ENCODE data around the gene BBOX1. TPM values are rescaled to one million over a fixed set of nuclear protein-coding genes. Genes with fewer than 3 reads are reported as not detected.

The BBOX1 gene
- total RNA-seq, 2 experiments from 2014 or later: not detected

DNA sequence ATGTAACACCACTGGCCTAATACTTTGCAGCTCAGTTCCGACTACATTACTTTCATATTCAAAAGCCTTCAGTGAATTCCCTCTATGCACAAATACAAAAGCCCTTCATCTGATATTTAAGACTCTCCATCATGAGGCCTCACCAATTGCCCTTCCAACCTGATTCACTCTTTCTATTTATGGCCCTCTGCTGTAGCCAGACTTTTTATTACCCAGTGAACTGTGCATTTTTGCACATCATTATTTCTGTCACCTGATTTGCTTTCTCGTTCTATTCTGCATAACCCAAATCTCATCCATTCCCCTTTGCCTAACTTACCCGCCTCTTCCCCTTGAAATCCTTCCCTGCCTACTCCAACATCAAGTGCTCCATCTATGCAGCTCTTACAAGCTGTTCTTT lies 78.3 kb downstream of the BBOX1 start:
- no peaks in the 10 kb centered on the region for H3K27me3 Mint-ChIP-seq
- intact Hi-C loops (cut with DNase I, micrococcal nuclease): no loop called here
- H3K27me3 ChIP-seq (ENCODE audit: control insufficient read depth in 1 of 2, insufficient read depth in 2 of 2, low read length in 2 of 2): no peaks in the 10 kb centered on the region
- no peaks in the 10 kb centered on the region for H3K4me1 Mint-ChIP-seq (ENCODE audit: low read depth)
- TF ChIP-seq CTCF (IDR thresholded peaks at IDR 0.05): no peak
- H3K4me3 ChIP-seq (ENCODE audit: low read length): no peak overlapping the region
- no peaks in the 10 kb centered on the region for H3K9me3 ChIP-seq (ENCODE audit: control insufficient read depth in 1 of 2, insufficient read depth in 1 of 2, low read length in 2 of 2)
- no peak overlapping the region for H3K27ac Mint-ChIP-seq
- no peaks in the 10 kb centered on the region for H3K4me1 ChIP-seq (ENCODE audit: insufficient read depth, low read length)
- H3K36me3 Mint-ChIP-seq (ENCODE audit: low read depth): no peaks in the 10 kb centered on the region
- no peak for DNase-seq
- no peak for ATAC-seq (ENCODE audit: poor library complexity)
- CTCF ChIA-PET: interaction anchor here (1.0 kb wide), 1 partner anchor 11 kb away, joined by 3 read pairs; no protein-coding TSS in a partner anchor
- no peak overlapping the region for H3K27ac ChIP-seq (ENCODE audit: low read depth in 1 of 2, low read length in 2 of 2)
- POLR2A ChIA-PET: no interaction called here
- H3K4me3 Mint-ChIP-seq: no peak overlapping the region
- H3K36me3 ChIP-seq (ENCODE audit: insufficient read depth, low read length): no peaks in the 10 kb centered on the region
- H3K9me3 Mint-ChIP-seq: no peaks in the 10 kb centered on the region

GRCh38 chr11:27119396-27119795 lies 78.8 kb downstream of the BBOX1 start:
- Mint-ChIP-seq H3K4me3 (no peak overlapping the region), H3K9me3 (no peaks in the 10 kb centered on the region), H3K27me3 (no peaks in the 10 kb centered on the region), H3K36me3 (ENCODE audit: low read depth) (no peaks in the 10 kb centered on the region), H3K27ac (no peak overlapping the region), H3K4me1 (ENCODE audit: low read depth) (no peaks in the 10 kb centered on the region)
- DNase-seq: no peak
- Histone ChIP-seq H3K27me3 (ENCODE audit: control insufficient read depth in 1 of 2, insufficient read depth in 2 of 2, low read length in 2 of 2) (no peaks in the 10 kb centered on the region), H3K9me3 (ENCODE audit: control insufficient read depth in 1 of 2, insufficient read depth in 1 of 2, low read length in 2 of 2) (no peaks in the 10 kb centered on the region), H3K27ac (ENCODE audit: low read depth in 1 of 2, low read length in 2 of 2) (no peak overlapping the region), H3K4me3 (ENCODE audit: low read length) (no peak overlapping the region), H3K36me3 (ENCODE audit: insufficient read depth, low read length) (no peaks in the 10 kb centered on the region), H3K4me1 (ENCODE audit: insufficient read depth, low read length) (no peaks in the 10 kb centered on the region)
- CTCF ChIA-PET: interaction anchor here (1.0 kb wide), 1 partner anchor 11 kb away, joined by 3 read pairs; no protein-coding TSS in a partner anchor
- intact Hi-C loops (cut with DNase I, micrococcal nuclease): no loop called here
- ATAC-seq (ENCODE audit: poor library complexity): no peak
- POLR2A ChIA-PET: no interaction called here
- TF ChIP-seq CTCF (IDR thresholded peaks at IDR 0.05): no peak

- no peaks in the 10 kb centered on the region for H3K27me3 Mint-ChIP-seq
- ATAC-seq (ENCODE audit: poor library complexity) (no peak), DNase-seq (no peak)
- H3K27ac Mint-ChIP-seq: no peak overlapping the region
- intact Hi-C loops (cut with DNase I, micrococcal nuclease): no loop called here
- Histone ChIP-seq H3K4me3 (ENCODE audit: low read length) (no peak overlapping the region), H3K9me3 (ENCODE audit: control insufficient read depth in 1 of 2, insufficient read depth in 1 of 2, low read length in 2 of 2) (peaks cover 0 to 3% of the 10 kb centered on the region in 2 experiments), H3K4me1 (ENCODE audit: insufficient read depth, low read length) (no peaks in the 10 kb centered on the region), H3K27me3 (ENCODE audit: control insufficient read depth in 1 of 2, insufficient read depth in 2 of 2, low read length in 2 of 2) (no peaks in the 10 kb centered on the region), H3K36me3 (ENCODE audit: insufficient read depth, low read length) (no peaks in the 10 kb centered on the region), H3K27ac (ENCODE audit: low read depth in 1 of 2, low read length in 2 of 2) (no peak overlapping the region)
- no peak for TF ChIP-seq CTCF (IDR thresholded peaks at IDR 0.05)
- ChIA-PET POLR2A (no interaction called here), CTCF (no interaction called here)
- H3K4me1 Mint-ChIP-seq (ENCODE audit: low read depth): no peaks in the 10 kb centered on the region
- no peaks in the 10 kb centered on the region for H3K36me3 Mint-ChIP-seq (ENCODE audit: low read depth)
- H3K4me3 Mint-ChIP-seq: no peak overlapping the region
- no peaks in the 10 kb centered on the region for H3K9me3 Mint-ChIP-seq
Measured at GRCh38 chr11:27120211-27120610, 79.6 kb downstream of the BBOX1 start.
